Cardiac septum (tissue), 1 donor: ENCODE measurements around the gene SSBP4. TPM values are rescaled to one million over a fixed set of nuclear protein-coding genes. Genes with fewer than 3 reads are reported as not detected.

Source experiments
- DNase-seq: peaks from one replicate; pipeline ENCODE4 v3.0.0-alpha.2; 2020; ENCODE audit warnings: low spot score
- intact Hi-C: fragments of 100-400 bp; cut with DNase I; formaldehyde crosslinking; loops from one replicate; pipeline ENCODE4 v1.14.0; 2022
- total RNA-seq: library from RNA; stranded (reverse); fragmentation: NEBNext Ultra II Directional; extraction: Animal tissue kit (Norgen Biotek cat#: 25700); gene quantifications from one replicate; pipeline ENCODE4 v1.2.1, GENCODE V29; 2021
- donor health status: DM: no; HTN: no; CAD: no.

SSBP4 gene
- total RNA-seq, 1 donor from 2014 or later, result 47.4 TPM

- intact Hi-C loops, result no loop called here
- DNase-seq, result peak; percentile 84
These were observed 9.8 kb downstream of the SSBP4 start for GRCh38 chr19:18428787-18429674.

GRCh38 chr19:18429717-18430416 lies 10.7 kb downstream of the SSBP4 start:
- DNase-seq, result no peak

DNA sequence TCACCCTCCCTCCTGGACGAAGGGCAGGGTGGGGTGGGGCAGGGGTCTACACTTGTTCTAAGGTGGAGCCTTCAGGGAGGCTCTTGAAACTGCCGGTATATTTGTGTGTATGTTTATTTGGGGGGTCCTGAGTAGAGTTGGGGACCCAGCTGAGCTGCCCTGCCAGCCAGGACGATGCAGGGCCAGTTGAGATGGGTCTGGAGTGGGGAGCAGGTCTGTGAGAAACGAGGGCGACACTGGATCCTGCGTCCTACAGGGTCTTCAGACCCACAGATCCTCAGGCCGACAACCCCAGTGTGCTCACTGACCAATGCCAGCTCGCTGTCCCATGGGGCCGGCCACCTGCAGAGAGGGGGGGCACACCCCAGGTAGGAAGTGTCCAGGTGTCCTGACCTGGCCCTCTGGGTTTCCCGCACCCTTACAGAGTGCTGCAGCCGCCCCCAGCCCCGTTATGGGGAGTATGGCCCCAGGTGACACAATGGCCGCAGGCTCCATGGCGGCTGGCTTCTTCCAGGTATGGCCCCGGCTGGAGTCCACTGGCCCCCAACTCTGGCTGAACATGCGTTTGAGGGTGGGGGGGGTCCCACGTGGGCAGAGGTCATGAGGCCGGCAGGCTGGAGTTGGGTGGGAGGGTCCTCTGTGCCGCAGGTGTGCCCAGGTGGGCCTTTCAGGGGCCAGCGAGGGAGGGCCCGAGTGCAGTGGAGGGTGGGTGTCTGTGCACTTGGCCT lies 11.4 kb downstream of the SSBP4 start:
- intact Hi-C loops, result no loop called here
- DNase-seq, result no peak

More at GRCh38 chr19:18429717-18430416, 10.7 kb downstream of the SSBP4 start:
- intact Hi-C loops, result no loop called here

- no peak for DNase-seq
- intact Hi-C loops, result no loop called here
These were observed 12.4 kb downstream of the SSBP4 start for GRCh38 chr19:18431351-18432197.

GRCh38 chr19:18432275-18433014 lies 13.2 kb downstream of the SSBP4 start:
- intact Hi-C loops, result no loop called here
- DNase-seq, result no peak

GRCh38 chr19:18433015-18433691 lies 14.0 kb downstream of the SSBP4 start:
- DNase-seq, result no peak
- intact Hi-C loops, result no loop called here

GRCh38 chr19:18433735-18434398 lies 14.7 kb downstream of the SSBP4 start:
- intact Hi-C loops, result no loop called here
- DNase-seq, result no peak

GRCh38 chr19:18434411-18435175 lies 15.4 kb downstream of the SSBP4 start:
- DNase-seq, result no peak
- intact Hi-C loops, result no loop called here

- intact Hi-C loops, result no loop called here
- DNase-seq, result no peak
These were observed 16.1 kb downstream of the SSBP4 start for GRCh38 chr19:18435178-18435841.

DNA sequence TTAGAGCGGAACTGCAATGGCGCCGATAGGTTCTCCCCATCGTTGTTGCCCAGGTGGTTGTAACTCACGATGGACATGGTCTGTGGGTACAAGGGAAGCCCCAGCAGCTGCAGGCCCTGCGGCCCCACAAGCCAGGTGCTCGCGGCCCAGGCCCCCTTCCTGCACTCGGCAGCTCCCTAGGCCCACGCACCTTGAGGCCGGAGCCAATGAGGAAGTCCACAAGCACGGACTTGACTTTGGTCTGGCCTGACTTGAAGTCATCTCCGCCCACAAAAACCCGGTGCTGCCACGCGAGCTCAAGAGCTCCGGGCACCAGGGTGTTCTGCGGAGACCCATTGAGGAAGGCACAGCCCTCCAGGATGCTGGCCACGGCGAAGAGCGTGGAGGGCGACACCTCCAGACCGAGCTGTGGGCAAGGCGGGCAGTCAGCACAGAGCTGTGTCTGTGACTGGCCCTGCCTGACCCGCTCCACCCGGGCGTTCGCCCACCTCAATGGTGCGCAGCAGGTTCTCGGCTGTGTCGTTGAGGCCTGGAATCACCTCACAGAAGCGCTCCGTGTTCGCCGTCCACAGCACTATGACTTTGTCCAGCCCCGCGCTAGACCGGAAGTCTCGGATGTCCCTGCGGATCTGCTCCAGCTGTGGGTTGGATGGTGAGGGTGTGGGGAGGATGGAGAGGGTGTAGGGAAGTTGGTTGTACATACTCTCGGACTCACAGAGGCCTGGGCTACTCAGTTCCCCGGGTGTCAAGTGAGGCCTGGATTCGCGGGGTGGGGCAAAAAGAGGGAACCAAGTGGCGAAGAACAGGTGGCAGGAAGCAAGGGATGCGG lies 16.9 kb downstream of the SSBP4 start:
- DNase-seq, result no peak
- intact Hi-C loops, result no loop called here

GRCh38 chr19:18436671-18437490 lies 17.7 kb downstream of the SSBP4 start:
- no peak for DNase-seq
- intact Hi-C loops, result no loop called here

GRCh38 chr19:18437491-18438330 lies 18.5 kb downstream of the SSBP4 start, which contains the start of gene ISYNA1:
ISYNA1 (minus strand) TSS chr19:18438133; CDS start chr19:18437979, 154 bp downstream.
- intact Hi-C loops, result no loop called here
- no peak for DNase-seq

GRCh38 chr19:18438331-18439024 lies 19.3 kb downstream of the SSBP4 start:
- intact Hi-C loops, result no loop called here
- no peak for DNase-seq
